NCI-H2107 treated with DMSO at 0.1 percent for 48 hours (cell line): ENCODE measurements around the gene ANKHD1.
"Not testable (repeated sequence)": the region's sequence is repeated elsewhere in the genome, so short reads cannot be mapped to it uniquely, and the experiment has no call there.

Experiments
- DNase-seq: peaks from one replicate; lab custom pipeline; 2025; ENCODE audit not compliant: unreplicated experiment; lab: John Stamatoyannopoulos, UW

ANKHD1 gene

DNA sequence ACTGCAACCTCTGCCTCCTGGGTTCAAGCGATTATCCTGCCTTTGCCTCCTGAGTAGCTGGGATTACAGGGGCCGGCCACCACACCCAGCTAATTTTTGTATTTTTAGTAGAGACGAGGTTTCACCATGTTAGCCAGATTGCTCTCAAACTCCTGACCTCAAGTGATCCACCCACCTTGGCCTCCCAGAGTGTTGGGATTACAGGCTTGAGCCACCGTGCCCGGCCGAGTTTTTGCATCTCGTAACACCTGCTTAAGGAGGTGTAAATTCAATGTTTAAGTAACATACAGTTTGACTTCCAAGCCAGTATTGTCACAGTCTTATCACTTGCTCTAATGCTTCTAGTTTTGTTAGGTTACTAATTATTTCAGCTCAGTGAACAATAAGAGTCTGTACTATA, 19.7 kb downstream of the ANKHD1 start:
- not testable (repeated sequence) for DNase-seq

- no peak for DNase-seq
Measured at GRCh38 chr5:140423609-140424008, 22.0 kb downstream of the ANKHD1 start.

- DNase-seq, result no peak
Measured at GRCh38 chr5:140424135-140424534, 22.5 kb downstream of the ANKHD1 start.

- not testable (repeated sequence) for DNase-seq
Measured at GRCh38 chr5:140427726-140428125, 26.1 kb downstream of the ANKHD1 start.

GRCh38 chr5:140429724-140430123, 28.1 kb downstream of the ANKHD1 start:
- DNase-seq, result no peak

DNA sequence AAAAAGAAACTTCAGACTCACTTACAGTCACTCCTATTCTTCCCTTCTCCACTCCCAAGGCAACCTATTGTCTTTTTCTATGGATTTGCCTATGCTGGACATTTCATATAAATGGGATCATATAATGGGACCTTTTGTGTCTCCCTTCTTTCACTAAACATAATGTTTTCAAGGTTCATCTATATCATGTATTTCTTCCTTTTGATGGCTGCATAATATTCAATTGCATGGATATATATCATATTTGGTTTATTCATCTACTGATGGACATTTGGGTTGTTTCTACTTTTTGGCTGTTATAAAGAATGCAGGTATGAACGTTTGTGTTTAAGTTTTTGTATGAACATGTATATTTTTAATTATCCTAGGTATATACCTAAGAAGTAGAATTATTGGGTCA, 30.6 kb downstream of the ANKHD1 start:
- no peak for DNase-seq

- DNase-seq, result no peak
Measured at GRCh38 chr5:140432916-140433315, 31.3 kb downstream of the ANKHD1 start.

GRCh38 chr5:140457368-140457767, 55.7 kb downstream of the ANKHD1 start:
- DNase-seq, result not testable (repeated sequence)

- DNase-seq, result no peak
Measured at GRCh38 chr5:140466981-140467742, 65.5 kb downstream of the ANKHD1 start.

GRCh38 chr5:140468188-140468587, 66.6 kb downstream of the ANKHD1 start:
- no peak for DNase-seq

- DNase-seq, result no peak
Measured at GRCh38 chr5:140469259-140469658, 67.6 kb downstream of the ANKHD1 start.

DNA sequence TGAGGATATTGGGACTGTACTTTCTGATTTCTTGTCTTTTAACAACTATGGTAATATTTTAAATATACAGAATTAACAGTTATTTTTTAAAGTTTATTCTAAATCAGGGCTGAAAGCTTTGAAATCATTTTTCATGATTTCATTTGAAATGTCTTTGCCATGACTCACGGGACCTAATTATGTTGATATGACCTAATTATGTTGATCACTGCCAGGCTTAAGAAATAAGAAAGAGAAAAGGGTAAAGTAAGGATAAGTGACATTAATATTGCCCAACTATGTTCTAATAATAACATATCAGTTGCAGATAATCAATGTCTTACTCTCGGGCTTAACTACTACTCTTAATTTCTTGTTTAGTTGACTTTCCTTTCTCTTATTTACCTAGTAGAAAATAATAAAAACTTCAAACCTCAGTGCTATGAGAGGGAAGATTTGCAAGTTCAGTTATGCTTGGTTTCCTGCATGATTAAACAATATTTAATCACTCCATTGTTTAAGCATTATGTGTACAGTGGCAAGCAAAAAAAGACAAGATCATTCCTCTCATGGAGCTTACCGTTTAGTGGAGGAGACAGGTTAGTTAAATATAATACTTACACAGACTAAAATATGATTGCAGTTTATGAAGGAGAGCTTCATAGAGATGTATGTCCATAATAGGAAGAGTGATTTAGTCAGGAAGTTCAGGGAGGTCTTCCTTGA, 78.8 kb downstream of the ANKHD1 start:
- no peak for DNase-seq

- DNase-seq, result no peak
Measured at GRCh38 chr5:140481758-140482157, 80.1 kb downstream of the ANKHD1 start.

GRCh38 chr5:140483055-140483454, 81.4 kb downstream of the ANKHD1 start:
- no peak for DNase-seq

GRCh38 chr5:140488141-140488540, 86.5 kb downstream of the ANKHD1 start:
- not testable (repeated sequence) for DNase-seq

- DNase-seq, result no peak
Measured at GRCh38 chr5:140488914-140489313, 87.3 kb downstream of the ANKHD1 start.

GRCh38 chr5:140497897-140498296, 96.3 kb downstream of the ANKHD1 start:
- DNase-seq, result no peak

- DNase-seq, result no peak
Measured at GRCh38 chr5:140498591-140498990, 97.0 kb downstream of the ANKHD1 start.

DNA sequence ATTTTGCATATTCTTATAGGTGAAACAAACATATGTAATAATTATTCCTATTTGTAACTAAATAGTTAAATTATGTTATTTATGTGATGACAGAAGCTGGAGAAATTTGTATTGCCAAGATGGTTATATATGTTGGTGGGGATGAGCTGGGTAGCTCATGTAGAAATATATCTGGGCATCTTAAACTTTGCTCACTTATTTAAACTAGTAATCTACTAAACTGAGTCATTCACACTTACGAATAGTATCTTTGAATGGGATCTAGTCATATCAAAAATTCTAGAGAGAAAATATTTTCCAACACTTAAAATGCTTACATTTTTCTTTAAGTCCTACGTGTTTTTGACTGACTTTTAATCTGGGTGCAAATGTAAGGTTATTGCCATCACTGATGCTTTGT, 101.2 kb downstream of the ANKHD1 start:
- DNase-seq, result no peak

- DNase-seq, result no peak
Measured at GRCh38 chr5:140509898-140510297, 108.3 kb downstream of the ANKHD1 start.

DNA sequence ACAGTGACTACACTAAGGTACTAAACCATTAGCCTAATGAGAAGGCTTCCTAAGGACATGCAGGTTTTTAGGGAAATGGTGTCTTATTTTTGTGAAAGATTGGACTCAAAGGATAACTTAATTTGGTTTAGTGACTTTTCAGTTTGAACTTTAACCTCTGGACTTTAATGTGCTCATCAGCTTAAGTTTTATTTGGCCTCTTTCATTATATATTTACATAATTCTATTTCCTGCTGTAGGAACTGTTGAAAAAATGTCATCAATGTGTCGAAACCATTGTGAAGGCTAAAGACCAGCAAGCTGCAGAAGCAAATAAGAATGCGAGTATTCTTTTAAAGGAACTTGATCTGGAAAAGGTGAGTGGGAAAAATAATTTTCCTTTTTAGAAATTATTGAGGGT, 111.5 kb downstream of the ANKHD1 start:
- no peak for DNase-seq

DNA sequence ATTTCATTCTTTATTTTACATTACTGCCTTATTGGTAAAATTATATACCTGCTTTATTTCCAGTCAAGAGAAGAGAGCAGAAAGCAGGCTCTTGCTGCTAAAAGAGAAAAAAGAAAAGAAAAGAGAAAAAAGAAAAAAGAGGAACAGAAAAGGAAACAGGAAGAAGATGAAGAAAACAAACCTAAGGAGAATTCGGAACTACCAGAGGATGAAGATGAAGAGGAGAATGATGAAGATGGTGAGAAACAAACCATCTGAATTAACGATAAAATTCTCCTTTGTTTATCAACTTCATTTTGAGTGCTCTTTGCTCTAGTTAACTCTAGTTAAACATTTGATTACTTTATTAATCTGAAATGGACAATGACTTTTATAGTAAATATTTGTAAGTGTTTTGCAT, 122.4 kb downstream of the ANKHD1 start:
- DNase-seq, result no peak

- no peak for DNase-seq
Measured at GRCh38 chr5:140540227-140540626, 138.6 kb downstream of the ANKHD1 start.
